ENCODE data around the gene ATG16L2. TPM values are rescaled to one million over a fixed set of nuclear protein-coding genes. Genes with fewer than 3 reads are reported as not detected.

Gene ATG16L2
- total RNA-seq, 2 experiments from 2014 or later, result 58.3 to 61.6 TPM

- intact Hi-C loops (cut with DNase I, micrococcal nuclease), result no loop called here
- Mint-ChIP-seq H3K9me3 (no peaks in the 10 kb centered on the region), H3K27ac (no peak overlapping the region), H3K4me1 (ENCODE audit: low read depth) (peaks cover 11% of the 10 kb centered on the region), H3K27me3 (no peaks in the 10 kb centered on the region), H3K4me3 (no peak overlapping the region), H3K36me3 (ENCODE audit: low read depth) (no peaks in the 10 kb centered on the region)
- DNase-seq (no peak), ATAC-seq (ENCODE audit: poor library complexity) (no peak)
- no peak overlapping the region for H3K27ac ChIP-seq (ENCODE audit: low read depth in 1 of 2, low read length in 2 of 2)
- CTCF ChIA-PET, result no interaction called here
- H3K9me3 ChIP-seq (ENCODE audit: control insufficient read depth in 1 of 2, insufficient read depth in 1 of 2, low read length in 2 of 2), result no peaks in the 10 kb centered on the region
- no peaks in the 10 kb centered on the region for H3K27me3 ChIP-seq (ENCODE audit: control insufficient read depth in 1 of 2, insufficient read depth in 2 of 2, low read length in 2 of 2)
- no peaks in the 10 kb centered on the region for H3K36me3 ChIP-seq (ENCODE audit: insufficient read depth, low read length)
- no peak overlapping the region for H3K4me3 ChIP-seq (ENCODE audit: low read length)
- TF ChIP-seq CTCF (IDR thresholded peaks at IDR 0.05), result no peak
- H3K4me1 ChIP-seq (ENCODE audit: insufficient read depth, low read length), result peaks cover 31% of the 10 kb centered on the region
- POLR2A ChIA-PET, result no interaction called here
Observed at GRCh38 chr11:72775288-72776110, 38.7 kb upstream of the ATG16L2 start.

GRCh38 chr11:72776117-72776843, 37.9 kb upstream of the ATG16L2 start:
- peaks cover 11% of the 10 kb centered on the region for H3K4me1 Mint-ChIP-seq (ENCODE audit: low read depth)
- ATAC-seq (ENCODE audit: poor library complexity), result no peak
- no peak overlapping the region for H3K4me3 ChIP-seq (ENCODE audit: low read length)

More at GRCh38 chr11:72776117-72776843, 37.9 kb upstream of the ATG16L2 start:
- Histone ChIP-seq H3K27me3 (ENCODE audit: control insufficient read depth in 1 of 2, insufficient read depth in 2 of 2, low read length in 2 of 2) (no peaks in the 10 kb centered on the region), H3K9me3 (ENCODE audit: control insufficient read depth in 1 of 2, insufficient read depth in 1 of 2, low read length in 2 of 2) (no peaks in the 10 kb centered on the region), H3K4me1 (ENCODE audit: insufficient read depth, low read length) (peaks cover 39% of the 10 kb centered on the region), H3K36me3 (ENCODE audit: insufficient read depth, low read length) (no peaks in the 10 kb centered on the region), H3K27ac (ENCODE audit: low read depth in 1 of 2, low read length in 2 of 2) (no peak overlapping the region)
- no peak for DNase-seq
- no peaks in the 10 kb centered on the region for H3K9me3 Mint-ChIP-seq
- POLR2A ChIA-PET, result no interaction called here
- H3K27me3 Mint-ChIP-seq, result no peaks in the 10 kb centered on the region
- CTCF ChIA-PET, result no interaction called here
- TF ChIP-seq CTCF (IDR thresholded peaks at IDR 0.05), result no peak
- H3K36me3 Mint-ChIP-seq (ENCODE audit: low read depth), result no peaks in the 10 kb centered on the region
- H3K4me3 Mint-ChIP-seq, result no peak overlapping the region
- H3K27ac Mint-ChIP-seq, result no peak overlapping the region
- intact Hi-C loops (cut with DNase I, micrococcal nuclease), result no loop called here
